HG02610 (cell line): ENCODE data around the gene CDK5RAP3.
"Not testable (repeated sequence)": the region's sequence is repeated elsewhere in the genome, so short reads cannot be mapped to it uniquely, and the experiment has no call there.

Experiments used
- ATAC-seq: cut with Tn5 transposase; IDR thresholded peaks from one replicate; pipeline ENCODE4 v1.9.1; 2021; ENCODE audit warnings: mild to moderate bottlenecking, moderate library complexity; ENCODE audit not compliant: unreplicated experiment

Gene CDK5RAP3

GRCh38 chr17:47970725-47971499 is at the start of gene CDK5RAP3:
CDK5RAP3 (plus strand) TSS chr17:47971113; CDS start chr17:47971147, 34 bp downstream.
- ATAC-seq: peak; percentile 96

- no peak for ATAC-seq
Observed at GRCh38 chr17:47924785-47925677, 45.9 kb upstream of the CDK5RAP3 start.

GRCh38 chr17:47925678-47925988 is 45.3 kb upstream of the CDK5RAP3 start:
- ATAC-seq: no peak

- ATAC-seq: no peak
Observed at GRCh38 chr17:47927821-47928400, 43.0 kb upstream of the CDK5RAP3 start.

- ATAC-seq: no peak
Observed at GRCh38 chr17:47928415-47928814, 42.5 kb upstream of the CDK5RAP3 start.

GRCh38 chr17:47929218-47930000 is 41.5 kb upstream of the CDK5RAP3 start:
- no peak for ATAC-seq

- no peak for ATAC-seq
Observed at GRCh38 chr17:47931848-47932247, 39.1 kb upstream of the CDK5RAP3 start.

- no peak for ATAC-seq
Observed at GRCh38 chr17:47934856-47935255, 36.1 kb upstream of the CDK5RAP3 start.

- not testable (repeated sequence) for ATAC-seq
Observed at GRCh38 chr17:47935468-47935867, 35.4 kb upstream of the CDK5RAP3 start.

GRCh38 chr17:47935961-47936360 is 35.0 kb upstream of the CDK5RAP3 start:
- no peak for ATAC-seq

GRCh38 chr17:47937941-47938340 is 33.0 kb upstream of the CDK5RAP3 start:
- no peak for ATAC-seq

GRCh38 chr17:47941246-47942095 is 29.4 kb upstream of the CDK5RAP3 start, which contains the start of gene PNPO:
PNPO (plus strand) TSS chr17:47941571; CDS start chr17:47941676, 105 bp downstream.
- ATAC-seq: peak; percentile 90

GRCh38 chr17:47942096-47942510 is 28.8 kb upstream of the CDK5RAP3 start:
- no peak for ATAC-seq

- ATAC-seq: no peak
Observed at GRCh38 chr17:47942568-47942967, 28.3 kb upstream of the CDK5RAP3 start.

GRCh38 chr17:47945080-47945479 is 25.8 kb upstream of the CDK5RAP3 start:
- ATAC-seq: no peak

GRCh38 chr17:47945529-47946508 is 25.1 kb upstream of the CDK5RAP3 start:
- no peak for ATAC-seq

GRCh38 chr17:47946516-47946915 is 24.4 kb upstream of the CDK5RAP3 start:
- no peak for ATAC-seq

- ATAC-seq: peak; percentile 82
Observed at GRCh38 chr17:47946929-47947397, 23.9 kb upstream of the CDK5RAP3 start.
